PC-9 (cell line): ENCODE results near the gene AZGP1.

Source experiments
- CTCF ChIP-seq: fragments of 200-600 bp; sonication (generic); conservative IDR thresholded peaks from 2 replicates; pipeline ENCODE4 v1.6.1; 2017; ENCODE audit warnings: mixed run types, antibody characterized with exemption, mild to moderate bottlenecking, moderate library complexity
- EZH2 ChIP-seq: fragments of 200-600 bp; sonication (generic); IDR thresholded peaks from 2 replicates; pipeline ENCODE4 v1.8.0; 2017; ENCODE audit warnings: antibody characterized with exemption, low read depth

- TF ChIP-seq CTCF, result no peak
- TF ChIP-seq EZH2, result no peak
Measured at GRCh38 chr7:99958564-99959227, 17.1 kb downstream of the AZGP1 start.
